Hepatocyte (in vitro differentiated cells): ENCODE data around the gene ANKS4B.

Source experiments
- CTCF ChIP-seq: fragments of 200-600 bp; sonication (generic); IDR thresholded peaks from 2 replicates; pipeline ENCODE4 v1.5.1; 2016; ENCODE audit warnings: antibody characterized with exemption, mild to moderate bottlenecking; ENCODE audit not compliant: poor library complexity
- EZH2 ChIP-seq: fragments of 200-600 bp; sonication (generic); IDR thresholded peaks from 2 replicates; pipeline ENCODE4 v1.6.1; 2016; ENCODE audit warnings: antibody characterized with exemption, mild to moderate bottlenecking, borderline replicate concordance
- EZH2phosphoT487 ChIP-seq: fragments of 200-600 bp; sonication (generic); IDR thresholded peaks from one replicate; pipeline ENCODE4 v1.6.1; 2018; ENCODE audit warnings: antibody characterized with exemption, mild to moderate bottlenecking, low read depth, moderate library complexity; ENCODE audit not compliant: unreplicated experiment, severe bottlenecking

GRCh38 chr16:21236831-21237230 is 3.3 kb downstream of the ANKS4B start:
- TF ChIP-seq CTCF (no peak), EZH2phosphoT487 (no peak), EZH2 (no peak)
